ENCODE results near the gene GCHFR. TPM values are rescaled to one million over a fixed set of nuclear protein-coding genes. Genes with fewer than 3 reads are reported as not detected.

GCHFR gene
- total RNA-seq, 2 experiments from 2014 or later: 13.5 to 14.8 TPM

DNA sequence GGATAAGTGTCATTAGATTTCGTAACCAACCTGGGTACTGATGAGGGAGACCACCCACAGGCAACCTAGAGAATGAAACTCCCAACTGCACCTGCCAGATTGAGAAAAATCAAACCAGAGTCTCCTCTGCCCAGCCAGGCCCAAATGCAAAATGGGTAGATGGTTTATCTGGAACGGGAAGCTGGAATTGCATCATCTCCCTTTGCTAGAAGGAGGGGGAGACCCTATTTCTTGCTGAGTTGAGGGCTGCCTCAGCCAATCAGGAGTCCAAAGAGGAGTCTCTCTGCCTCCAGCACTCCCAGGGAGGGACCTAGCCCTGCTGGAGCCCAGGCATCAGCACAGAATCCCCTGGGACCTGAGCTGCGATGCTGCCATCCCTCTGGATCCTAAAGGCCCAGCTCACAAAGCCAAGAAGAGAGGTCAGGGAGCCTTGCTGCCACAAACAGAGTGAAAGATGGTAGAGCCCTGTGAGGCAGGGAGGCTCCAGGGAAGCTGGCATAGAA, 16.9 kb upstream of the GCHFR start:
- no peak overlapping the region for H3K27ac ChIP-seq (ENCODE audit: low read depth in 1 of 2, low read length in 2 of 2)
- intact Hi-C loops (cut with DNase I, micrococcal nuclease): loop anchor here (5.0 kb wide), 1 partner anchor 35 kb away; no protein-coding TSS in a partner anchor
- ChIA-PET POLR2A (interaction anchor here (1.1 kb wide), 1 partner anchor 60 kb away, joined by 3 read pairs; the partner anchor contains the start of gene DNAJC17), CTCF (interaction anchor here (0.7 to 1.5 kb wide), 7 partner anchors 9 to 207 kb away, joined by 3 to 8 read pairs (median 3); partner anchors contain the start of genes CHAC1 and RAD51)
- H3K36me3 ChIP-seq (ENCODE audit: insufficient read depth, low read length): peaks cover 65% of the 10 kb centered on the region
- Mint-ChIP-seq H3K36me3 (ENCODE audit: low read depth) (peaks cover 77% of the 10 kb centered on the region), H3K4me3 (no peak overlapping the region), H3K9me3 (no peaks in the 10 kb centered on the region), H3K27ac (no peak overlapping the region), H3K27me3 (no peaks in the 10 kb centered on the region), H3K4me1 (ENCODE audit: low read depth) (peaks cover 10% of the 10 kb centered on the region)
- H3K4me3 ChIP-seq (ENCODE audit: low read length): no peak overlapping the region
- ATAC-seq (ENCODE audit: poor library complexity): no peak
- no peaks in the 10 kb centered on the region for H3K9me3 ChIP-seq (ENCODE audit: control insufficient read depth in 1 of 2, insufficient read depth in 1 of 2, low read length in 2 of 2)
- no peak for DNase-seq
- TF ChIP-seq, protein P1, sequence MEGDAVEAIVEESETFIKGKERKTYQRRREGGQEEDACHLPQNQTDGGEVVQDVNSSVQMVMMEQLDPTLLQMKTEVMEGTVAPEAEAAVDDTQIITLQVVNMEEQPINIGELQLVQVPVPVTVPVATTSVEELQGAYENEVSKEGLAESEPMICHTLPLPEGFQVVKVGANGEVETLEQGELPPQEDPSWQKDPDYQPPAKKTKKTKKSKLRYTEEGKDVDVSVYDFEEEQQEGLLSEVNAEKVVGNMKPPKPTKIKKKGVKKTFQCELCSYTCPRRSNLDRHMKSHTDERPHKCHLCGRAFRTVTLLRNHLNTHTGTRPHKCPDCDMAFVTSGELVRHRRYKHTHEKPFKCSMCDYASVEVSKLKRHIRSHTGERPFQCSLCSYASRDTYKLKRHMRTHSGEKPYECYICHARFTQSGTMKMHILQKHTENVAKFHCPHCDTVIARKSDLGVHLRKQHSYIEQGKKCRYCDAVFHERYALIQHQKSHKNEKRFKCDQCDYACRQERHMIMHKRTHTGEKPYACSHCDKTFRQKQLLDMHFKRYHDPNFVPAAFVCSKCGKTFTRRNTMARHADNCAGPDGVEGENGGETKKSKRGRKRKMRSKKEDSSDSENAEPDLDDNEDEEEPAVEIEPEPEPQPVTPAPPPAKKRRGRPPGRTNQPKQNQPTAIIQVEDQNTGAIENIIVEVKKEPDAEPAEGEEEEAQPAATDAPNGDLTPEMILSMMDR (IDR thresholded peaks at IDR 0.05): no peak
- H3K4me1 ChIP-seq (ENCODE audit: insufficient read depth, low read length): peaks cover 24% of the 10 kb centered on the region
- H3K27me3 ChIP-seq (ENCODE audit: control insufficient read depth in 1 of 2, insufficient read depth in 2 of 2, low read length in 2 of 2): no peaks in the 10 kb centered on the region

DNA sequence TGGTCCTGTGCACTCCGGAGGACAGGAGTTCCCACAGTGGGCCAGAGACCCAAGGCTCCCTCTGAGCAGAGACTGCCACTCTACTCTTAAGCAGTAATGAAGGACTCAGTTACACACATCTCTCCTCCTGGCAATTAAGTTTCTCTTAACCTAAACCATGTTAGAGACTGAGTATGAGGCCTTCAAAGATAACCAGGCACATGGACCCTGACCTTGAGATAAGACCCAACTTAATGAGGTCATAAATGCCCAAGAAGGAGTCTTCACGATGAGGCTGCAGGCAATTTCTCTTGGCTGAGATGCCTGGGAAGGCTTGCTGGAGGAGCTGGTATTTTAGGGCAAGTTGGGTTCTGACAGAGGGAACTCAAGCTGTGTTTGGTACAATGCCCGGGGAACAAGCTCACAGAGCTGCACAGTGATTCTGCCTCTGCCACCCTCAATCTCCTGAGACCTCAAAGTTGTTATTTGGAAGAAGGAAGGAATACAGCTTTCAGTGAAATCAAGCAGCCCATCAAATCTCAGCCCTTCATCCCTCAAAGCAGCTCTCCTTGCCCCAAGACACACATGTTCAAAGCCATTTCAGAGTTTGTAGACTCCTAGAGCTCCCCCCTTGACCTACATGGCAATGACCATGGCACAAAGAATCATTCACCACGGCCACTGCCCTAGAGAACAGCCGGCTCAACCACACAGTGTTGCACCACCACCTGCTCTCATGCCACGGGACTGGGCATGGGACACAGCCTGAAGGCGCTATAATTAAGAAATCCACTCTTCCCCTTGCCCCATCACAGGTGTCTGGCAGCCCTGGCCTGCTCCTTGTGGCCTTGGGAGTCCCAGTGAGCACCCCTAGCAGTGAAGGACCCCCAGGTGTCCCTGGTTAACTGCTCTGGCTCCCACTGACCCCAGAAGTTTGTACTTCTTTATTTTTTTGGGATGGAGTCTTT, 15.9 kb upstream of the GCHFR start:
- ATAC-seq (ENCODE audit: poor library complexity): no peak
- ChIA-PET CTCF (interaction anchor here (1.5 kb wide), 1 partner anchor 17 kb away, joined by 3 read pairs; no protein-coding TSS in a partner anchor), POLR2A (interaction anchor here (1.0 kb wide), 1 partner anchor 16 kb away, joined by 3 read pairs; no protein-coding TSS in a partner anchor)
- Mint-ChIP-seq H3K4me1 (ENCODE audit: low read depth) (peaks cover 19% of the 10 kb centered on the region), H3K4me3 (no peak overlapping the region), H3K27me3 (no peaks in the 10 kb centered on the region), H3K27ac (no peak overlapping the region), H3K36me3 (ENCODE audit: low read depth) (peaks cover 77% of the 10 kb centered on the region), H3K9me3 (no peaks in the 10 kb centered on the region)
- H3K4me3 ChIP-seq (ENCODE audit: low read length): no peak overlapping the region
- peaks cover 67% of the 10 kb centered on the region for H3K36me3 ChIP-seq (ENCODE audit: insufficient read depth, low read length)
- no peaks in the 10 kb centered on the region for H3K9me3 ChIP-seq (ENCODE audit: control insufficient read depth in 1 of 2, insufficient read depth in 1 of 2, low read length in 2 of 2)
- DNase-seq: no peak
- H3K27ac ChIP-seq (ENCODE audit: low read depth in 1 of 2, low read length in 2 of 2): no peak overlapping the region
- no peaks in the 10 kb centered on the region for H3K27me3 ChIP-seq (ENCODE audit: control insufficient read depth in 1 of 2, insufficient read depth in 2 of 2, low read length in 2 of 2)
- TF ChIP-seq, protein P1 (IDR thresholded peaks at IDR 0.05): no peak
- intact Hi-C loops (cut with DNase I, micrococcal nuclease): loop anchor here (5.0 kb wide), 1 partner anchor 34 kb away; no protein-coding TSS in a partner anchor
- H3K4me1 ChIP-seq (ENCODE audit: insufficient read depth, low read length): peaks cover 30% of the 10 kb centered on the region

DNA sequence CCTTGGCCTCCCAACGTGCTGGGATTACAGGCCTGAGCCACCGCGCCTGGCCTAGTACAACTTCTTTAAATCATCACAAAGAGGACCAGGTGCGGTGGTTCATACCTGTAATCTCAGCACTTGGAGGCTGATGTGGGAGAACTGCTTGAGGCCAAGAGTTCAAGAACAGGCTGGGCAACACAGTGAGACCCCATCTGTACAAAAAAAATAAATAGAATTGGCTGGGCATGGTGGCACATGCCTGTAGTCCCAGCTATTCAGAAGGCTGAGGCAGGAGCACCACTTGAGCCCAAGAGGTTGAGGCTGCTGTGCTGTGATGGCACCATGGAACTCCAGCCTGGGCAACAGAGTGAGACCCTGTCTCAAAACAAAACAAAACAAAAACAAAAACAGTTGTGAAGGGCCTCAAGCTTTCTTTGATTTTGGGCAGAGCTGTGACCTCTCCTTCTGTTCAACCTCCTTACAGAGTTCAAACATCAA, 14.7 kb upstream of the GCHFR start:
- no peak overlapping the region for H3K4me3 ChIP-seq (ENCODE audit: low read length)
- POLR2A ChIA-PET: no interaction called here
- TF ChIP-seq, protein P1 (IDR thresholded peaks at IDR 0.05): no peak
- no peaks in the 10 kb centered on the region for H3K9me3 Mint-ChIP-seq
- H3K36me3 Mint-ChIP-seq (ENCODE audit: low read depth): peaks cover 74% of the 10 kb centered on the region
- peaks cover 28% of the 10 kb centered on the region for H3K4me1 ChIP-seq (ENCODE audit: insufficient read depth, low read length)
- ATAC-seq (ENCODE audit: poor library complexity) (no peak), DNase-seq (no peak)
- peaks cover 23% of the 10 kb centered on the region for H3K4me1 Mint-ChIP-seq (ENCODE audit: low read depth)
- H3K27me3 ChIP-seq (ENCODE audit: control insufficient read depth in 1 of 2, insufficient read depth in 2 of 2, low read length in 2 of 2): no peaks in the 10 kb centered on the region
- no peak overlapping the region for H3K27ac Mint-ChIP-seq
- CTCF ChIA-PET: interaction anchor here (0.8 kb wide), 1 partner anchor 33 kb away, joined by 4 read pairs; no protein-coding TSS in a partner anchor
- no peaks in the 10 kb centered on the region for H3K27me3 Mint-ChIP-seq
- intact Hi-C loops (cut with DNase I, micrococcal nuclease): loop anchor here (5.0 kb wide), 1 partner anchor 33 kb away; no protein-coding TSS in a partner anchor
- no peak overlapping the region for H3K27ac ChIP-seq (ENCODE audit: low read depth in 1 of 2, low read length in 2 of 2)
- no peak overlapping the region for H3K4me3 Mint-ChIP-seq
- H3K9me3 ChIP-seq (ENCODE audit: control insufficient read depth in 1 of 2, insufficient read depth in 1 of 2, low read length in 2 of 2): no peaks in the 10 kb centered on the region
- H3K36me3 ChIP-seq (ENCODE audit: insufficient read depth, low read length): peaks cover 57% of the 10 kb centered on the region

Measured in CD4-positive, alpha-beta T cell (primary cell).